Measurements from ENCODE around the gene PRKCE. TPM values are rescaled to one million over a fixed set of nuclear protein-coding genes. Genes with fewer than 3 reads are reported as not detected.

Gene PRKCE
- total RNA-seq, 4 donors from 2014 or later = 20.0 to 29.7 (median 25.2) TPM

DNA sequence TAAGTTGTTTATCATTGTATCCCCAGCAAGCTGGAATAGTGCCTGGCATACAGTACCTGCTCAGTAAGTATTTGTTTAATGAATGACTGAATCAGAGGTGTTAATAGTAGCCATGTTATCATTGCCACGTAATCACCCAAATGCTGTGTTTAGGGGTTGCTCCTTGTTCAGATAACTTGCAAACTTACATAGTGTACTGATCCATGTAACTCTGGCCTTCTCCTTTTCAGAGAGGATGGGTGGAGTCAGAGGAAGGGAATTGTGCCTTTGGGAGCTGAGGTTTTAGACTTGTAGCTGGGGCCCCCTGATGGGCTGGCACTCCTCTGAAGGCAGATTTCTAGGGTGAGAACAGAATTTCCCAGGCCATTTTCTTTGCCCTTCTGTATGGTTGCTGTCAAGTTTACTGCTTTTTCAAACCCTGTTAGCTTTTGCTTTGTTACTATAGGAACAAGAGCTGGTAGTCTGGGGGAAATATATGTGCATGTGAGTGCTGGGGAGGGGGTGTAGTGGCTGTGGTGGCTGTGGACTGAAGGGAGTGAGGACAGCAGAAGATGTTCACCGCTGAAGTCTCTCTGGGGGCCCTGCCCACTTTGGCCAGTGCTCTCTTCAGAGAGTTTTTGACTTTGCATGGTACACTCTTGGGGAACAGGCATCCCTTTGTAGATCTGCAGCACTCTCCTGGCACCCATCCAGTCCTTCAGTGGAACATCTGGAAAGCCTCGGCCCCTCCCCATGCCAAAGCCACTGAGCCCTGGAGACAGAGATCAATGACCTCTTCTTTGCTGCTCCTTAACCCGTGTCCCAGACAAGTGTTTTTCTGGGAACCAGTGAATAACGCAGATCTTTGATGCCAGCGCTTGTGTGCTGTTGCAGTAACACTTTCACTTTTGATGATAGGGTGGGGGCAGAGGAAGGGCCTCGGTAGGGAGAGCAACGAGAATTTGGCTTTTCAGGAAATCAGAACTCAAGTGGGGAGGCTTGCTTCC is 209.0 kb downstream of the PRKCE start:
- DNase-seq = peak in 2 of 3 donors; percentile 33 to 57
- H3K27me3 ChIP-seq = no peaks in the 10 kb centered on the region
- no peak for TF ChIP-seq POLR2A (IDR thresholded peaks at IDR 0.05)
- TF ChIP-seq, protein P1, sequence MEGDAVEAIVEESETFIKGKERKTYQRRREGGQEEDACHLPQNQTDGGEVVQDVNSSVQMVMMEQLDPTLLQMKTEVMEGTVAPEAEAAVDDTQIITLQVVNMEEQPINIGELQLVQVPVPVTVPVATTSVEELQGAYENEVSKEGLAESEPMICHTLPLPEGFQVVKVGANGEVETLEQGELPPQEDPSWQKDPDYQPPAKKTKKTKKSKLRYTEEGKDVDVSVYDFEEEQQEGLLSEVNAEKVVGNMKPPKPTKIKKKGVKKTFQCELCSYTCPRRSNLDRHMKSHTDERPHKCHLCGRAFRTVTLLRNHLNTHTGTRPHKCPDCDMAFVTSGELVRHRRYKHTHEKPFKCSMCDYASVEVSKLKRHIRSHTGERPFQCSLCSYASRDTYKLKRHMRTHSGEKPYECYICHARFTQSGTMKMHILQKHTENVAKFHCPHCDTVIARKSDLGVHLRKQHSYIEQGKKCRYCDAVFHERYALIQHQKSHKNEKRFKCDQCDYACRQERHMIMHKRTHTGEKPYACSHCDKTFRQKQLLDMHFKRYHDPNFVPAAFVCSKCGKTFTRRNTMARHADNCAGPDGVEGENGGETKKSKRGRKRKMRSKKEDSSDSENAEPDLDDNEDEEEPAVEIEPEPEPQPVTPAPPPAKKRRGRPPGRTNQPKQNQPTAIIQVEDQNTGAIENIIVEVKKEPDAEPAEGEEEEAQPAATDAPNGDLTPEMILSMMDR (IDR thresholded peaks at IDR 0.05) = no peak
- peak overlapping the region; percentile 8 to 40 (median 21) for H3K4me3 ChIP-seq
- no peaks in the 10 kb centered on the region for H3K36me3 ChIP-seq
- H3K4me1 ChIP-seq = peaks cover 0 to 16% (median 7%) of the 10 kb centered on the region in 4 donors
- H3K27ac ChIP-seq = peak overlapping the region in 3 of 4 donors; percentile 8 to 46 (median 14)
- H3K9me3 ChIP-seq = no peaks in the 10 kb centered on the region

DNA sequence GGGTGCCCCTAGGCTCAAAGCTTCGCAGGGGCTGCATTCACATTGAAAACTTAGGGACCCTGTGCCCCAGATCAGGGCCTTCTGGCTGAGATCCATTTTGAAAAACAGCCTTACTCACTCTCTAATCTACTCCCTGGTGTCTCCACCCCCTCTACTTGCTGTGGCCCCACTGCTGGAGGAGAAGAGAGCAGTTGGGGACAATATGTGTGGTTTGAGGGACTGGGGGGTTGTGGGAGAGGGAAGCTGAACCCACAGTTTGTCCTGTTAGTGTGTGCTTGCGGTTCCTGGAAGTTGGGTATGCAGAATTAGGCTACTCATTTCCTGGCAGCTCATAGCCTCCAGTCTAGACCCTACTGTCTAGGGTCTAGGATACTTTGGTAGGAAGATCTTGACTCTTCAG is 211.4 kb downstream of the PRKCE start:
- Histone ChIP-seq H3K36me3 (no peaks in the 10 kb centered on the region), H3K27me3 (no peaks in the 10 kb centered on the region), H3K4me1 (peaks cover 0 to 16% (median 7%) of the 10 kb centered on the region in 4 donors), H3K9me3 (no peaks in the 10 kb centered on the region), H3K27ac (no peak overlapping the region), H3K4me3 (no peak overlapping the region)
- TF ChIP-seq, protein P1 (IDR thresholded peaks at IDR 0.05) = no peak
- TF ChIP-seq POLR2A (IDR thresholded peaks at IDR 0.05) = no peak
- no peak for DNase-seq

DNA sequence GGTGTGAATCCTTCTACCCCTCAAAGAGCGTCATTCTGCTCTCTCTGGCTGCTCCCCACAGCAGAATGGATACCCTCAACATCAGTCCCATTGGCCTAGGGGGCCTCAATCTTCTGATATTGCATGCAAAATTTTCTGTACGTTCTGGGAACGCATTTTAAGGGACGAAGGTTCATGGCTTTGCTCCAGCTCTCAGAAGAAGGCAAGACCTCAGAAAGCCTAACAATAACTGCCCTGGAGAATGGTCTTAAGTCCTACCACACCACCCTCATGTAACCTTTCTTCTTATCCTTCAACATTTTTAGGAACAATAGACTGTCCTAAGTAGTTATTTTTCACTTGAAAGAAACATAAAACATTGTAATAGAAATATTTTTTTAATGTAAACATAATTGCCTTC is 212.6 kb downstream of the PRKCE start:
- Histone ChIP-seq H3K9me3 (no peaks in the 10 kb centered on the region), H3K4me1 (peaks cover 0 to 16% (median 7%) of the 10 kb centered on the region in 4 donors), H3K4me3 (no peak overlapping the region), H3K36me3 (no peaks in the 10 kb centered on the region), H3K27ac (no peak overlapping the region), H3K27me3 (no peaks in the 10 kb centered on the region)
- no peak for DNase-seq
- no peak for TF ChIP-seq POLR2A (IDR thresholded peaks at IDR 0.05)
- TF ChIP-seq, protein P1 (IDR thresholded peaks at IDR 0.05) = no peak

DNA sequence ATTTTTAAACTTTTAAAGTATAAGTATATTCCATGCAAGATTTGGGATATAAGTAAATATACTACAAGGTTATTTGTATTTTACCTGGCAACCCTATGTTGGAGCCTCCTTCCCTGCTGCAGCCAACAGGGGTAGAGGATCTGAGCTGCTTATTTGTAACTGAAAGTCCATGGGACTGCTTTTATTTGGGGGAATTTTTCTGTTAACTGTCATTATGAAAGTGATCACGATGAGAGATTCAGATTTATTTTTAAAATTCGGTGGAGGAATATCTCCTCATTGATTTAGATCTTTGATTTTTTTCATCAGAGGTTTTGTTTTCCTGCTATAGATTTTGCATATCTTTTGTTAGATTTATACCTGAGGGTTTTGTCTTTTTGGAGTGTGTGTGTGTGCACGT is 215.9 kb downstream of the PRKCE start:
- Histone ChIP-seq H3K36me3 (no peaks in the 10 kb centered on the region), H3K9me3 (no peaks in the 10 kb centered on the region), H3K4me3 (no peak overlapping the region), H3K4me1 (no peaks in the 10 kb centered on the region), H3K27ac (no peak overlapping the region), H3K27me3 (no peaks in the 10 kb centered on the region)
- no peak for DNase-seq
- TF ChIP-seq, protein P1 (IDR thresholded peaks at IDR 0.05) = no peak
- no peak for TF ChIP-seq POLR2A (IDR thresholded peaks at IDR 0.05)

GRCh38 chr2:45867800-45868199 is 216.3 kb downstream of the PRKCE start:
- no peak overlapping the region for H3K27ac ChIP-seq
- no peak for DNase-seq
- no peak overlapping the region for H3K4me3 ChIP-seq
- H3K9me3 ChIP-seq = no peaks in the 10 kb centered on the region
- H3K36me3 ChIP-seq = no peaks in the 10 kb centered on the region
- no peaks in the 10 kb centered on the region for H3K27me3 ChIP-seq
- H3K4me1 ChIP-seq = no peaks in the 10 kb centered on the region
- TF ChIP-seq, protein P1 (IDR thresholded peaks at IDR 0.05) = no peak
- no peak for TF ChIP-seq POLR2A (IDR thresholded peaks at IDR 0.05)
